Gastrocnemius medialis (tissue), 4 donors: ENCODE results near the gene ACSS1. TPM values are rescaled to one million over a fixed set of nuclear protein-coding genes. Genes with fewer than 3 reads are reported as not detected.

Experiments
- ATAC-seq, 2 donors: fragments of 150-250 bp; one replicate each; pipeline ENCODE4 v1.9.1; 2016
- DNase-seq, 2 donors: peaks; one replicate each; pipeline ENCODE4 v3.0.0-alpha.2; 2019
- H3K27ac ChIP-seq, 4 donors: fragments of 200-600 bp; sonication (generic); 1 replicate in 1 of 4; 2 replicates in 3 of 4; pipeline ENCODE4 v1.5.1; 2016 to 2018; ENCODE audit warnings: mild to moderate bottlenecking in 2 of 4, moderate library complexity in 1 of 4
- H3K27me3 ChIP-seq, 3 donors: fragments of 200-600 bp; sonication (generic) in 2 of 3; 1 replicate in 1 of 3; 2 replicates in 2 of 3; pipeline versions ENCODE4 v1.5.1 to v1.6.0; 2016 to 2019; ENCODE audit warnings: mild to moderate bottlenecking in 1 of 3, moderate library complexity in 1 of 3
- H3K36me3 ChIP-seq, 2 donors: fragments of 200-600 bp; sonication (generic) in 1 of 2; one replicate each; pipeline ENCODE4 v1.5.1; 2017 to 2018
- H3K4me1 ChIP-seq, 2 donors: fragments of 200-600 bp; sonication (generic) in 1 of 2; one replicate each; pipeline ENCODE4 v1.5.1; 2016 to 2017; ENCODE audit warnings: mild to moderate bottlenecking in 2 of 2
- H3K4me3 ChIP-seq, 4 donors: fragments of 200-600 bp; sonication (generic) in 3 of 4; 1 replicate in 1 of 4; 2 replicates in 3 of 4; pipeline ENCODE4 v1.5.1; 2016 to 2019; ENCODE audit warnings: mild to moderate bottlenecking in 2 of 4
- H3K9me3 ChIP-seq, 3 donors: fragments of 200-600 bp; sonication (generic) in 2 of 3; 1 replicate in 1 of 3; 2 replicates in 2 of 3; pipeline ENCODE4 v1.5.1; 2016 to 2019
- CTCF ChIP-seq, 5 experiments: fragments of 450-650 bp in 3 of 5; fragments of 200-600 bp in 2 of 5; sonication (generic) in 2 of 5; IDR thresholded peaks in 4 of 5; conservative IDR thresholded peaks in 1 of 5; 1 replicate in 4 of 5; 2 replicates in 1 of 5; pipeline ENCODE4 v1.5.1; 2016 to 2019; ENCODE audit warnings: antibody characterized with exemption in 5 of 5, mild to moderate bottlenecking in 3 of 5, moderate library complexity in 3 of 5
- POLR2A ChIP-seq, 2 donors: fragments of 450-650 bp; IDR thresholded peaks; one replicate each; pipeline ENCODE4 v1.6.1; 2017; ENCODE audit warnings: antibody characterized with exemption in 2 of 2, mild to moderate bottlenecking in 2 of 2, moderate library complexity in 2 of 2
- in situ Hi-C, 4 donors: fragments of 200-750 bp; cut with MboI; loops; one replicate each; pipeline versions ENCODE4 v1.15.0 to v1.8.0; 2017; ENCODE audit warnings: low sequenced_read_pairs in 4 of 4
- intact Hi-C: fragments of 100-400 bp; cut with DNase I; formaldehyde crosslinking; loops from one replicate; pipeline ENCODE4 v1.15.1; 2023; ENCODE audit warnings: low total_unique reads
- total RNA-seq, 4 donors: library from RNA; depleted of rRNA; stranded (reverse); fragments of >200 nt; gene quantifications; one replicate each; pipeline versions ENCODE4 v1.1.0 to v1.2.3, GENCODE V29; 2016

Gene ACSS1
- total RNA-seq, 4 donors from 2014 or later = 11.4 to 84.6 (median 11.8) TPM

GRCh38 chr20:25081730-25082497 lies 24.0 kb upstream of the ACSS1 start, which contains the start of gene VSX1:
Gene VSX1 (minus strand): TSS chr20:25082141. CDS start chr20:25082096, 45 bp downstream.
- H3K27ac ChIP-seq = no peak within 1 kb of the TSS
- no peaks in the 10 kb centered on the region for H3K36me3 ChIP-seq
- intact Hi-C loops (loop anchor here (5.0 kb wide), 1 partner anchor 310 kb away; the partner anchor contains the start of gene ABHD12), in situ Hi-C loops (loop anchor here in 1 of 4 donors (10.0 kb wide), 1 partner anchor 93 kb away; no protein-coding TSS in a partner anchor)
- peaks cover 62 to 72% (median 72%) of the 10 kb centered on the region in 3 donors for H3K27me3 ChIP-seq
- no peak for TF ChIP-seq POLR2A (IDR thresholded peaks at IDR 0.05)
- no peak for TF ChIP-seq CTCF (IDR thresholded peaks at IDR 0.05 in 4 of 5, conservative IDR thresholded peaks at IDR 0.05 in 1 of 5)
- peaks cover 29 to 38% of the 10 kb centered on the region in 2 donors for H3K4me1 ChIP-seq
- DNase-seq (no peak), ATAC-seq (no peak)
- H3K4me3 ChIP-seq = peak within 1 kb of the TSS in 1 of 4 donors; percentile 31
- H3K9me3 ChIP-seq = no peaks in the 10 kb centered on the region

- in situ Hi-C loops (loop anchor here in 1 of 4 donors (10.0 kb wide), 1 partner anchor 94 kb away; no protein-coding TSS in a partner anchor), intact Hi-C loops (loop anchor here (5.0 kb wide), 1 partner anchor 311 kb away; the partner anchor contains the start of gene ABHD12)
- ATAC-seq = no peak
- H3K36me3 ChIP-seq = no peaks in the 10 kb centered on the region
- H3K4me3 ChIP-seq = no peak overlapping the region
- H3K27me3 ChIP-seq = peaks cover 55 to 65% (median 65%) of the 10 kb centered on the region in 3 donors
- peaks cover 33 to 45% of the 10 kb centered on the region in 2 donors for H3K4me1 ChIP-seq
- no peaks in the 10 kb centered on the region for H3K9me3 ChIP-seq
- no peak overlapping the region for H3K27ac ChIP-seq
- no peak for DNase-seq
- TF ChIP-seq POLR2A (IDR thresholded peaks at IDR 0.05) (no peak), CTCF (IDR thresholded peaks at IDR 0.05 in 4 of 5, conservative IDR thresholded peaks at IDR 0.05 in 1 of 5) (no peak)
Observed at GRCh38 chr20:25081065-25081729, 23.3 kb upstream of the ACSS1 start.

GRCh38 chr20:25079171-25079570 lies 21.2 kb upstream of the ACSS1 start:
- ATAC-seq (no peak), DNase-seq (no peak)
- peaks cover 35 to 45% (median 45%) of the 10 kb centered on the region in 3 donors for H3K27me3 ChIP-seq
- H3K4me1 ChIP-seq = peaks cover 26 to 35% of the 10 kb centered on the region in 2 donors
- intact Hi-C loops = loop anchor here (5.0 kb wide), 1 partner anchor 168 kb away; the partner anchor contains the start of gene PYGB
- no peak overlapping the region for H3K27ac ChIP-seq
- no peaks in the 10 kb centered on the region for H3K36me3 ChIP-seq
- TF ChIP-seq CTCF (IDR thresholded peaks at IDR 0.05 in 4 of 5, conservative IDR thresholded peaks at IDR 0.05 in 1 of 5) (no peak), POLR2A (IDR thresholded peaks at IDR 0.05) (no peak)
- no peaks in the 10 kb centered on the region for H3K9me3 ChIP-seq
- in situ Hi-C loops = loop anchor here in 2 of 4 donors (10.0 kb wide), 1 partner anchor 96 kb away; no protein-coding TSS in a partner anchor
- no peak overlapping the region for H3K4me3 ChIP-seq

- TF ChIP-seq POLR2A (IDR thresholded peaks at IDR 0.05) (no peak), CTCF (IDR thresholded peaks at IDR 0.05 in 4 of 5, conservative IDR thresholded peaks at IDR 0.05 in 1 of 5) (no peak)
- no peak overlapping the region for H3K4me3 ChIP-seq
- intact Hi-C loops = loop anchor here (5.0 kb wide), 1 partner anchor 169 kb away; the partner anchor contains the start of gene PYGB
- ATAC-seq (no peak), DNase-seq (no peak)
- no peaks in the 10 kb centered on the region for H3K9me3 ChIP-seq
- in situ Hi-C loops = loop anchor here in 2 of 4 donors (10.0 kb wide), 1 partner anchor 96 kb away; no protein-coding TSS in a partner anchor
- peaks cover 22 to 30% of the 10 kb centered on the region in 2 donors for H3K4me1 ChIP-seq
- H3K36me3 ChIP-seq = no peaks in the 10 kb centered on the region
- H3K27me3 ChIP-seq = peaks cover 29 to 40% (median 40%) of the 10 kb centered on the region in 3 donors
- H3K27ac ChIP-seq = no peak overlapping the region
Observed at GRCh38 chr20:25078662-25079061, 20.7 kb upstream of the ACSS1 start.
